GM19351 (cell line): ENCODE results near the gene CA12.
"Not testable (repeated sequence)": the region's sequence is repeated elsewhere in the genome, so short reads cannot be mapped to it uniquely, and the experiment has no call there.

Experiments used
- ATAC-seq: cut with Tn5 transposase; IDR thresholded peaks from one replicate; pipeline ENCODE4 v1.9.1; 2021; ENCODE audit warnings: mild to moderate bottlenecking, moderate library complexity; ENCODE audit not compliant: unreplicated experiment

CA12 gene

DNA sequence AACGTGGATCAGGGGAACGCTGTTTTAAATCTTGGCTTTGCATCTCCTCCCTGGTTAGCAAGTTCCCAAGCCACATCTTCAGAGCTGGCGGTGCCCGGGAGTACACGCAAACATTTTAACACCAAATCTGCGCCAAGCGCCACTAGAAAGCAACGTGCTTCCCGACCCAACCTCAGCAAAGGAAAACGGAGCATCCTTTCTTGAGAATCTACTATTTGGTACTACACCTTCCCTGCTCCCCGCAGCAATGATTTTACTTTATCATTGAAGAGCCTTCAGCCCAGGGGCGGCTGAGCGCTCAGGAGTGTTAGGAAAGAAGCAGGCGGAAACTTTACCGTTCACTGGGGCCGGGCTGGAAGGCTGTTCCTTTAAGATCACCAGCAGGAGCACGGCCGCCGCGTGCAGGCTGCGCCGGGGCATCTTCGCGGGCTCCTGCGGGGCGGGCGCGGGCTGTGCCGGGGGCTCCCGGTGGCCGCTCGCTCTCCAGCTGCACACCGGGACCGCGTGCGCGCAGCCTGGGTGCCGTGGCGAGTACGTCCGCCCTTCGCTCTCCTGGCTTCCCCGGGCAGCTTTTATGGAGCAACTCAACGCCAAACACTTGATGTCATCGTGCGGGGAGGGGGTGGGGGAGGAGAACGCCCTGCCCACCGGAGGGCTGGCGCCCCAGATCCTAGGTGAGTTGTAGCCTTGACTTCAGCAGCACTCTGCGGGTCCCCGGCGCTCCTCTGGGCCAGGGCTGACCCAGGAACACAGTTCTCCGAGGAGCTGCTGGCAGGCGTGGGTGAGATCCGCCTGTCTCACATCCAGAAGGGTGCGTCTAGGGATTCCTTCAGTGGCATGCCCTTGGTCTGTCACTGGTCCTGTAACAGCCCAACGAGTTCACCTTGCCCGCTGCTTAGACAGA lies at the start of gene CA12:
Gene CA12 (minus strand): TSS at position 546 of the 904 bp plus-strand sequence. CDS start 126 bp downstream, at position 420.
- no peak for ATAC-seq

DNA sequence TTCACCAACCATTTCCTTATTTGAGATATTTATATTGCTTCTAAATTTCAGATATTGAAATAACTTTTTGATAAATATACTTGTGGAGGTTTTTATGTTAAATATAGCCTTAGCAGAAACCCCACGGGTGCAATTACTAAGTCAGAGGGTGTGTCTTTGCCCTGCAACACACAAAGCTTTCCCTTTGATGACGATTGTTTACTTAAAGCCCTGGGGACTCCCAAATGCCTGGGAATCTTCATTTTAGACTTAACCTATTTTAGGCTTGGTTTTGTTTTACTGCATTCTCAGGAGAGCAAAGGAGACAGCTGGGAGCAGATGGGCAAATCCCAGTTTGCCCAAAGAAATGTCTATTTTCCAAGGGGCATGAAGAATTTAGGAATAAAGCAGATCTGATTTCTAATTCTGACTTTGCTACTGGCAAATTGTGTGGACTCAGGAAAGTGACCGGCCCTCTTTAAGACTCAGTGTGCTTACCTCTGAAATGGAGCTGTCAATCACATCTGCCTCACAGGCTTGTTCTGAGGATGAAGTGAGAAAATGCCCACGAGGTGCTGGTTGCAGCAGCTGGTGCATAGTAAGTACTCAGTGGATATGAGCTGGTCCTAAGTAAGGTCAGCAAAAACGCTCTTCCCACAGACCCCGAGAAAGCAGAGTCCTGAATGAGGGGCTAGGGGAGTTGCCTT lies 49.3 kb upstream of the CA12 start:
- no peak for ATAC-seq

DNA sequence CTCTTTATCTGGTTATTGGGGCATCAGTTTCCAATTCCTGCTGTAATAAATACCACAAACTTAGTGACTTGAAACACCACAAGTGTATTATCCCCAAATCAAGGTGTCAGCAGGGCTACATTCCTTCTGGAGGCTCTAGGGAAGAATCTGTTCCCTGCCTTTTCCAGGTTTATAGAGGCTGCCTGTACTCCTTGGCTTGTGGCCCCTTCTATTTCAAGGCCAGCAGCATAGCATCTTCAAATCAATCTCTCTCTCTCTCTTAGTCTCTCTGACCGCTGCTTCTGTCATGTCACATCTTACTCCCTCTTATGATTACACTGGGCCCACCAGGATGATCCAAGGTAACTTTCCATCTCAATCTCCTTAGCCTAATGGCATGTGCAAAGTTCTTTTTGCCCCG lies 44.9 kb upstream of the CA12 start:
- no peak for ATAC-seq

DNA sequence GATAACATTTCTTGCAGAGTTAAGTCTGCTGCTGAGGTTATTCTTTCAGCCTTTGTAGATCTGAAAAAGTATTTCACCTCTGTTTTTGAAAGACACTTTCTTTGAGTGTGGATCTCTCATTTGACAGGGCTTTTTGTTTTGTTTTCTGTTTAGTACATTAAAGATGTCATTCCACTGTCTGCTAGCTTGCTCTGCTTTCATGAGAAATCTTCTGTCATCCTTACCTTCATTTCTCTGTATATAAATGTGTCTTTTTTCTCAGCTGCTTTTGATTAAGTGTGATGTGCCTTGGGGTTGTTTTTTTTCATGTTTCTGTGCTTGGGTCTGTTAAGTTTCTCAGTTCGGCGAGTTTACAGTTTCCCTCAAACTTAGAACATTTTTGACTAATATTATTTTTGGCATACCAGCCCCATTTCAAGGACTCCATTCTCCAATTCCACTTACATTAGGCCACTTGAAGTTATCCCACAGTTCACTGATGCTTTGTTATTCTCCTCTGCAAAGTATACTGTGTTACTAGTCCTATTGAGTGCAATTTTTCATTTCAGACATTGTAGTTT lies 43.9 kb upstream of the CA12 start:
- ATAC-seq = no peak

DNA sequence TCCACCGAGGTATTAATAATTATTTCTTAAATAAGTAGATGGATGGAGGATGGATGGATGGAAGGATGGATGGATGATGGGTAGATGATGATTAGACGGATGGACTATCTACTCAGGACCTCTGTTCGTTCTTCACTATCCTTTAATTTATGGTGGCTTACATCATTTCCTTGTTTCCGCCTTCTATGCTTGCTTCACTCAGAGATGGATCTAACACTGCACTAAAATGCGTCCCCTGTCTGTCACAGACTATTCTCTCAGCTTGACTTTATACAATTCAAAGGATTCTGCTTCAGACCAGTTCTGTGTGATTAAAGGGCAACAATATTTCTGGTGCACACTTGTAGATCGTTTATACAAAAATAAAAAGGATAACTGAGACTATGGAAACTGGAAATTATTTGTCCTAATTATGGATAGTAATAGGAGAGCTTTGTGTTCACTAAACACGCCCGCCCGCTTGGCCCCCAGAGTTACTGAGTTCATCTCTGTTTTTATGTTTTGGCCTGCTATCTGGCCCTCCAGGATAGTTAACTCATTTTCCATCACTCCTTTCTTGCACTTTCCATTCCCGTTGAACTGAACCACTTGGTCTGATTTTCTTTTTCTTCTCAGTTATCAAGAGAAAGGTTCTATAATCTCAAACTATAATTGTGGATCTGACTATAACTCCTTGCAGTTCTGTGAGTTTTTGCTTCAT lies 41.4 kb upstream of the CA12 start:
- ATAC-seq = no peak

DNA sequence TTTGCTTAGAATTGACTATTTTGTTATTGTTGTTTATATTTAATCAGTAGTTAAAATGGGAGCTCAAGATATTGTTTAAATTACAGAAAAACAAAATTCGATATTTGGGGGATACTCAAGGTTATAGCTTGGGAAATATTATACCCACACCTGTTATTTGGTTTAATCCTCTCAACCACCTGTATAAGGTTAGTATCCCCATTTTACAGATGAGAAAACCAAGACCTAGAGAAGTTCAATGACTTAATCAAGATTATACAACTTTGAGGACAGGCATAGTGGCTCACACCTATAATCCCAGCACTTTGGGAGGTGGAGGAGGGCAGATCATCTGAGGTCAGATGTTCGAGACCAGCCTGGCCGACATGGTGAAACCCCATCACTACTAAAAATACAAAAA lies 39.8 kb upstream of the CA12 start:
- ATAC-seq = no peak

DNA sequence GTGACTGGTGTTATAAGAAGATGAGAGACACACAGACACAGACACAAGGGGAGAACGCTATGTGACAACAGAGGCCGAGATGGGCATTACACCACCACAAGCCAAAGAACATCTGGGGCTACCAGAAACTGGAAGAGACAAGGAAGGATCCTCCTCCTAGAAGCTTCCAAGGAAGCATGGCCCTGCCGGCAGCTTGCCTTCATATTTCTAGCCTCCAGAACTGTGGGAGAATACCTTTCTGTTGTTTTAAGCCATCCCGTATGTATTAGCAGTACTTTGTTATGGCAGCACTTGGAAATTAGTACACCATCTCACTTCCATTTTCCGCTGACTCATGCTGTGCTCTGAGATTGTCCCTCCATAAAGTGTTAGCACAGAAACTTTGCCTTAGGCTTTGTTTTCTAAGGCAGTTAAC lies 38.7 kb upstream of the CA12 start:
- ATAC-seq = no peak

DNA sequence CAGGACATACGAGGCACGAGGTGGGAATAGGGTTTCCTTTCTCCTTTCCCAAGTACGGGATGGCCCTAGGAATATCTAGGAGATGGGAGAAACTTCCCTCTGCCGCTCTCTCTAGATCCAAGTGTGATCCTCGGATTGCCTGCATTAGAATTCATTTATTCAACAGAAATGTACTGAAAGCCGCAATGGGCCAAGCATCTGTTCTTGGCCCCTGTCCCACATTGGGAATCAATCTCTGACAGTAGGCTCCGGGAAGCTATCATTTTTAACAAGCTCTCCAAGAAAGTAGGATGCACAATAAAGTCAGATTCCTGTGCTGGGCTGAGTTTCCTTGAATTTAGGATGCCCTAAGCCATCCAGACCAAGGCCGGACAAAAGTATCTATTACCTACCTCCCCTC lies 37.2 kb upstream of the CA12 start:
- no peak for ATAC-seq

DNA sequence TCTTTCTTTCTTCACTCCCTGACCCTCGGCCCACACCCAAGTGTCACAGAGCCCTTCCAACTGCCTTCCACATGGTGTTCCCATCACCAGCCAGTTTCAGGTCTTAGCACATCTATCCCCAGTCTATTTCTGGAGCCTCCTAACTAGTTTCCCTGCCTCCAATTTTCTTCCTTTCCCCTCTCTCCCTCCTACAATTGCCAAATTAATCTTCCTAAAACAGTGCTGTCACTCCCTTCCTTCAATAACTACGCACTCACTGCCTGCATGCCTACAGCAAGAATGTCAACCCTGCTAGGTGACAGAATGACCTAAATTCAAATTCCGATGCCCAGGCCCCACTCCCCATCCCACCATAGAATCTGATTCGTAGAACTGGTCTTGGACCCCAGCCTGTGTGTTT lies 36.1 kb upstream of the CA12 start:
- no peak for ATAC-seq

DNA sequence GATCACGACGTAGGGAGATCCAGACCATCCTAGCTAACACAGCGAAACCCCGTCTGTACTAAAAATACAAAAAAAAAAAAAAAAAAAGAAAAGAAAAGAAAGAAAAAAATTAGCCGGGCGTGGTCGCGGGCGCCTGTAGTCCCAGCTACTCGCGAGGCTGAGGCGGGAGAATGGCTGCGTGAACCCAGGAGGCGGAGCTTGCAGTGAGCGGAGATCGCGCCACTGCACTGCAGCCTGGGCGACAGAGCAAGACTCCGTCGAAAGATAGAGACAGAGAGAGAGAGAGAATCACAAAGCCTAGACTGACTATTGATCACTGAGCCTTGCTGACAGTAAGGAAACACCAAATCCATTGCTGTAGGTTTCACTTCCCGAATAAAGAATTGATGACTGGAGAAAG lies 35.6 kb upstream of the CA12 start:
- ATAC-seq = not testable (repeated sequence)

DNA sequence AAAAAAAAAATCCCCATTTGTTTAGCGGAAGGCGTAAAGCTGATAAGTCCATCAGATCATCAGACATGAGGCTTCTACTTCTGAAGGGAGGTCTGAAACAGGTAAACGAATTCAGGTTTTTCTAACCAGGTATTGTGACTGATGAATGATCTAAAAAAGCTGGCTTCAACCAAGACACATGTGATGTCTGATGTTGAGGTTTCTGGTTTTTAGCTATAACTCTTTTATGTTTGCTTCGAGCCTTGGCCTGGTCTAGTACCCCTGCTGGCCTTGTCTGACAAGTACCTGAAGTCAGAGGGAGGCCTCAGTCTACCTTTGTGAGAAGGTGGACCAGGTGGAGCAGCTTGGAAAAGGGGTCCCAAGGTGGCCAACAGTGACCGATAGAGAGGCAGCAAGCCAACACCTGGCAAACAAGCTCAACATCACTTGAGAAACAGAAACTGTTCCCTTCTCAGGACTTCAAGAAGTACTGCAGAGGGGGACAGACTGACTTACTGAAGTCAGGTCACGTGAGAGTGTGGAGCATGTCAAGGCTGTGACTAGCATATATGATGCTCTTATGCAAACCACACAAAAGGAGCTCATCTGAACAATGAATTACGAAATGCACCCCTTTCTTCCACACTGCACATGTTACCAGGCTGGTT lies 33.0 kb upstream of the CA12 start:
- no peak for ATAC-seq

DNA sequence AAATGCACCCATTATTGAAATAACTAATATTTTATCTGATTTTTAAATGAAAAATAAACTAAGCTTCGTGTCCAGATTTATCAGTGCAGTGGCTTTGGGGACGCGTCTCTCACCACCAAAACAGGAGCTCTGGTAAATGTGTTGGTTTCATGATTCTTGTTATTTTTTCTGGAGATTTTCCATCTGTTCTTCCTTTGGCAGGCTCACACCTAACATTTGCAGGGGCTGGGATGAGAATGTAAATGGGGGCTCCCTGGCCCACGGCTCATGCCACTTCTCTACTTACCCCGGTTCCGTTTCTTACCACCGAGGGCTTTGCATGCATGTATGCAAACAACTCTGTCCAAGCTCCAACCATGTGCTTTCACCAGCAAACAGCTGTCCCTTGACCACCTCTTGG lies 30.9 kb upstream of the CA12 start:
- no peak for ATAC-seq

DNA sequence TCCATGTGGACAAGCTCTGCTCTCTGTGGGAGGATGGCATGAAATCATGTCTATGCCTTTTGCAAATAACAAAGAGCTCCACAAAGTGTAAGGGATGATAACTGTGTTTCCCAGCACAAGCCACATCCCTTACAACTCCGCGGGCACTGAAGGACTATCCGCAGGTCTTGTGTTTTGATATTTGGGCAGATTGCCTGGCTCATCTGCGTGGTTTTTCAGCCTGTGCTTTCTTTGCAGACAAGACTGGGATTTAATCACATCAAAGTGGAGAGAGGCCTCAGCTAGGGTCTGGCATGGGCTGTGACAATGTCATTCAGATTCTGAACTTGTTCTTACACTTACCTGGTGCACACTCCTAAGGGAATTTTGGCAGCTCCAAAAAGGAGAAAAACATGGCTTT lies 30.2 kb upstream of the CA12 start:
- no peak for ATAC-seq

DNA sequence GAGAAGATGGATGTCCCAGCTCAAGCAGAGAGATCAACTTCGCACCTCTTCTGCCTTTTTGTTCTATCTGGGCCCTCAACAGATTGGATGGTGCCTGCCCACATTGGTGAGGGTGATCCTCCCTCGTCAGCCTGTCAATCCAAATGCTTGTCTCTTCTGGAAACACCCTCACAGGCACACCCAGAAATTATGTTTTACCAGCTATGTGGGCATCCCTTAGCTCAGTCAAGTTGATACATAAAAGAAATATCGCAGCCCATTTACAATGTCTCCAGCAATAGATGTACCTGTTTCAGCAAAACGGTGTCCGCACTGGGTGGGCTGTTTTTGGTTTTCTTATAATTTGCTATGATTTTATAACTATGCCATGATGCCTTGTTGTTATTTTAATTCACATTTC lies 27.5 kb upstream of the CA12 start:
- ATAC-seq = no peak

DNA sequence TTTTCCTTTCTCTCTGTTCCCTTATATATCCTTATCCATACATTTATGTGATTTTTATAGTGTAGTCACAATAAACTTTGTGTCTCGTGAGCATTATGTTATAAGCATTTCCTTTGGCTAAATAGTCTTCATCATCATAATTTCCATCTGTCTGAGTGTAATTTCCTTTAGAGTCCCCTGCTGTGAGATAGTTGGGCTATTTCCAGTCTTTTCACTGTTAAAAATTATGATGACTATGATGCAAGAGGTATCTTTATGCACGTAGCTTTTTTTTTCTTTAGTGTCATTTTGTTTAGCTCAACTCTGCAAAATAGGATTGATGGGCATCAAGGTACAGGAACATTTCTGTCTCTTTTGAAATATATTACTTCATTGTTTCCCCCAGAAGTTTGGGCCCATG lies 26.9 kb upstream of the CA12 start:
- no peak for ATAC-seq

DNA sequence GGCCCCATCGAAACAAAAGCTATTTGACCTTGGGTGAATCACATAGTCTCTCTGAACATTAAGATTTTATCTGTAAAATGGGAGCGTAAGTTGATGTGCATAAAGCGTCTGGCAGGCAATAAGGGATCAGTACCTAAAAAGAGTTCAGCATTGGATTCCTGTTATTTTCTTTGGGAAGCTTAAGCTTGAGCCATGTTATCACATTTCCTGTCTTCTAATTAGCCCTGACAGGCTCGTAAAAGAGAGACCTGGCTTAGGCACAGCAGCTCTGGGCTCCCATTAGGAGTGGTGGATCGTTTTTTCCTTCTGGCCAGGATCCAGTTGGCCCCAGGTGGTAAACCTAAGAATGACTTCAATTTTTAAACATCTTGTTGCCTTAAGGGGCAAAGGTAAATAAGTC lies 26.0 kb upstream of the CA12 start:
- ATAC-seq = no peak

DNA sequence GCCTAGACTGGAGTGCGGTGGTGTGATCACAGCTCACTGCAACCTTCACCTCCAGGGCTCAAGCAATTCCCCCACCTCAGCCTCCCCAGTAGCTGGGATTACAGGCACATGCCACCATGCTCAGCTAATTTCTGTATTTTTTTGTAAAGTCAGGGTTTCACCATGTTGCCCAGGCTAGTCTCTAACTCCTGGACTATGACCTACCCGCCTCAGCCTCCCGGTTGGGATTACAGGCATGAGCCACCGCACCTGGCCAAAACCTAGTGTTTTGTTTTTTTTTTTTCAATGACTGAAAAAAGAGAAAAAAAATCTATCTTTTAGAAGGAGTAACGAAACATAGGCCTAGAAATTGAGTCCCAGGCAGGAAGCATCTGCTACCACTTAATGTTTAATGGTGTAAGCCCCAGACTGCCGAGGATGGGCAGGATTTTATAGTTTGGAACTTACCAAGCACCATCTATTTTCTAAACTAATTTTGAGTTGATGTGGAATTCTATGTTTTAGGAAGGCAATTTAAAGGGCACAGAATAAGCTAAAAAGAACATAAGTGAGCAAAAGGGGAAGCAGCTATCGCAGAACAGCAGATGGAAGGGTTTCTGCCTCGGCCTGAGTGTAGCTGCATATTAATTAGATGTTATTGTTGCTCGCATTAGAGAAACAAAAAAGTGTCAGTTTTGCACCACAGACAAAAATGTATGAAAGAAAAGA lies 24.2 kb upstream of the CA12 start:
- ATAC-seq = no peak

DNA sequence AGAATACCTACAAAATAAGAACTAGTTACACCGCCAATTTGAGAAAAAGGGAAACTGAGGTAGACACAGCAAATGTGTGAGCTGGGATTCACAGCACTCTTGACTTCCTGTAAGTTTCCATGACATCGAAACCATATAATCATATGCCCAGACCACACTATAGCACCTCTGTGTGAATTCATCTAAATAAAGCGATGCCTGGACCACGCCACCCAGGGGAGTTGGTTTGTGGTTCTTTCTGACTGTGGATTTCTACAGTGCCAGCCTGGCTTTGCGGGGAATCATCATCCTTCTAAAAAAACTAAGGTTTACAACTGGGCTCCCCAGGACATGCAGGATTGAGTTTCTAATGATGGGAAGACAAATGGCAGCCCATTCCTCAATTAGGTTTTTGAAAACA lies 23.5 kb upstream of the CA12 start:
- no peak for ATAC-seq

DNA sequence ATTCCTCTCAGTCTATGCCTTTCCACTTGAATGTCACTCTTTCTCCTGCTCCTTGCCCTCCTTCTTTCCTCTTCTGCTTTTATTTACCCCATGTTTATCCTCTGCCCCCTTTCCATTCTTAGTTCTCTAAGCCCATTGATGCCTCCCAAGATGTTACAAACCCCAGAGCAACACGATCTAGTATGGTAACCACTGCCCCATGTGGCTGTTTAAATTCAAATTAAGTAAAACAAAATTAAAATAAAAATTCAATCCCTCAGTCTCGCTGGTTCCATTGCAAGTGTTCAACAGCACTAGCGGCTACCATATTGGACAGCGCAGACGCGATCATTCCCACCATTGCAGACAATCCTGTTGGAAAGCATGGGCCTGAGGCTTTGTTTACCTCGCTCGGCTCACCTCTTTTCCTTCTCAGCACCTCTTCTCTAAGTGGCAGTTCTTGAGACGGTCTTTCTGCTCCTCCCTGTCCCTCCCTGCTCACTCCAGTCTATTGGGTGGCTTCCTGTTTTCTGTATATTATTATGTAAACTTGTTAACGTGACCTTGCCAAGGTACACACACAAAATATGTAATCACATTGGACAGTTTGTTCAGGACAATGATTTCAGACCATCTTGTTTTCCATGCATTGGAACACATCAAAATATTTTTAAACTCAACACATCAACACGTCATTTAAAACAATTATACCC lies 21.8 kb upstream of the CA12 start:
- no peak for ATAC-seq
